ENCODE measurements around the gene DAPL1.

- no peak for TF ChIP-seq EZH2 (IDR thresholded peaks at IDR 0.05; ENCODE audit: low read depth)
- TF ChIP-seq CTCF (conservative IDR thresholded peaks at IDR 0.05): no peak
Observed at GRCh38 chr2:158845444-158845843, 50.3 kb downstream of the DAPL1 start.
